ENCODE data around the gene AFF1. TPM values are rescaled to one million over a fixed set of nuclear protein-coding genes. Genes with fewer than 3 reads are reported as not detected.

AFF1 gene
- total RNA-seq, 2 experiments from 2014 or later: 28.7 to 69.7 TPM

- Histone ChIP-seq H3K79me2 (ENCODE audit: insufficient read depth, low read depth, low read length) (peaks cover 79% of the 10 kb centered on the region; the same call in 1 of the 2 replicates), H3K9me2 (ENCODE audit: insufficient read depth, low read length) (no peaks in the 10 kb centered on the region), H2AFZ (ENCODE audit: low read length) (no peak overlapping the region), H3K36me3 (ENCODE audit: insufficient read depth, low read length) (no peaks in the 10 kb centered on the region), H3K9me3 (ENCODE audit: low read length) (no peaks in the 10 kb centered on the region), H3K4me1 (ENCODE audit: insufficient read depth, low read length, poor library complexity, severe bottlenecking) (peaks cover 44% of the 10 kb centered on the region), H4K20me1 (ENCODE audit: insufficient read depth, low read length) (peaks cover 5% of the 10 kb centered on the region; the same call in 1 of the 2 replicates), H3K4me2 (ENCODE audit: low read length) (no peak overlapping the region), H3K27ac (ENCODE audit: low read depth, low read length, poor library complexity, severe bottlenecking) (no peak overlapping the region), H3K4me3 (ENCODE audit: low read depth, low read length, poor library complexity, severe bottlenecking) (no peak overlapping the region)
- no TSS peak for BruUV-seq (replicated peaks)
- no peak for DNase-seq (ENCODE audit: low spot score)
- intact Hi-C loops (cut with micrococcal nuclease; ENCODE audit: unreplicated experiment): no loop called here
- POLR2A ChIA-PET: interaction anchor here (1.6 kb wide), 1 partner anchor 14 kb away, joined by 5 read pairs; no protein-coding TSS in a partner anchor
- CTCF ChIA-PET (ENCODE audit: unreplicated experiment): no interaction called here
- no peak for TF ChIP-seq EZH2phosphoT487 (IDR thresholded peaks at IDR 0.05; ENCODE audit: borderline replicate concordance, low read depth, low read length)
- TF ChIP-seq CTCF (conservative IDR thresholded peaks at IDR 0.05; ENCODE audit: low read length): no peak
Observed at GRCh38 chr4:87025023-87025613, 90.3 kb downstream of the AFF1 start.

GRCh38 chr4:87025614-87026041 is 90.8 kb downstream of the AFF1 start:
- H3K36me3 ChIP-seq (ENCODE audit: insufficient read depth, low read length): no peaks in the 10 kb centered on the region
- no TSS peak for BruUV-seq (replicated peaks)
- H3K9me2 ChIP-seq (ENCODE audit: insufficient read depth, low read length): no peaks in the 10 kb centered on the region
- ChIA-PET CTCF (ENCODE audit: unreplicated experiment) (no interaction called here), POLR2A (no interaction called here)
- peaks cover 39% of the 10 kb centered on the region for H3K4me1 ChIP-seq (ENCODE audit: insufficient read depth, low read length, poor library complexity, severe bottlenecking)
- H3K4me3 ChIP-seq (ENCODE audit: low read depth, low read length, poor library complexity, severe bottlenecking): no peak overlapping the region
- no peak overlapping the region for H3K27ac ChIP-seq (ENCODE audit: low read depth, low read length, poor library complexity, severe bottlenecking)
- no peak for TF ChIP-seq EZH2phosphoT487 (IDR thresholded peaks at IDR 0.05; ENCODE audit: borderline replicate concordance, low read depth, low read length)
- no peak for TF ChIP-seq CTCF (conservative IDR thresholded peaks at IDR 0.05; ENCODE audit: low read length)
- H3K79me2 ChIP-seq (ENCODE audit: insufficient read depth, low read depth, low read length): peaks cover 74% of the 10 kb centered on the region; the same call in 1 of the 2 replicates
- H3K9me3 ChIP-seq (ENCODE audit: low read length): no peaks in the 10 kb centered on the region
- DNase-seq (ENCODE audit: low spot score): no peak
- no peak overlapping the region for H2AFZ ChIP-seq (ENCODE audit: low read length)
- intact Hi-C loops (cut with micrococcal nuclease; ENCODE audit: unreplicated experiment): no loop called here
- H4K20me1 ChIP-seq (ENCODE audit: insufficient read depth, low read length): peaks cover 5% of the 10 kb centered on the region; the same call in 1 of the 2 replicates
- H3K4me2 ChIP-seq (ENCODE audit: low read length): no peak overlapping the region

- intact Hi-C loops (cut with micrococcal nuclease; ENCODE audit: unreplicated experiment): no loop called here
- H3K4me2 ChIP-seq (ENCODE audit: low read length): peak overlapping the region; percentile 63
- no peak for TF ChIP-seq CTCF (conservative IDR thresholded peaks at IDR 0.05; ENCODE audit: low read length)
- TF ChIP-seq EZH2phosphoT487 (IDR thresholded peaks at IDR 0.05; ENCODE audit: borderline replicate concordance, low read depth, low read length): no peak
- CTCF ChIA-PET (ENCODE audit: unreplicated experiment): no interaction called here
- peaks cover 35% of the 10 kb centered on the region for H3K4me1 ChIP-seq (ENCODE audit: insufficient read depth, low read length, poor library complexity, severe bottlenecking)
- peak overlapping the region; percentile 49 for H3K27ac ChIP-seq (ENCODE audit: low read depth, low read length, poor library complexity, severe bottlenecking)
- peak; percentile 82 for DNase-seq (ENCODE audit: low spot score)
- no peaks in the 10 kb centered on the region for H4K20me1 ChIP-seq (ENCODE audit: insufficient read depth, low read length)
- POLR2A ChIA-PET: no interaction called here
- H3K9me2 ChIP-seq (ENCODE audit: insufficient read depth, low read length): no peaks in the 10 kb centered on the region
- no TSS peak for BruUV-seq (replicated peaks)
- H3K9me3 ChIP-seq (ENCODE audit: low read length): no peaks in the 10 kb centered on the region
- no peaks in the 10 kb centered on the region for H3K36me3 ChIP-seq (ENCODE audit: insufficient read depth, low read length)
- H3K4me3 ChIP-seq (ENCODE audit: low read depth, low read length, poor library complexity, severe bottlenecking): peak overlapping the region; percentile 31
- H2AFZ ChIP-seq (ENCODE audit: low read length): no peak overlapping the region
- H3K79me2 ChIP-seq (ENCODE audit: insufficient read depth, low read depth, low read length): peaks cover 65% of the 10 kb centered on the region; the same call in 1 of the 2 replicates
Observed at GRCh38 chr4:87026800-87027495, 92.1 kb downstream of the AFF1 start.
